K562 (cell line): Measurements from ENCODE around the gene CYP24A1.

Experiments
- CTCF ChIP-seq, 3 experiments: IDR thresholded peaks in 2 of 3; conservative IDR thresholded peaks in 1 of 3; 2 replicates each; pipeline ENCODE4 v1.5.1; 2011 to 2012; ENCODE audit warnings: low read length in 3 of 3, mild to moderate bottlenecking in 3 of 3, control low read depth in 2 of 3, improper control_type of control experiment in 1 of 3, inconsistent platforms in 1 of 3, low read depth in 1 of 3, mixed read lengths in 1 of 3, moderate library complexity in 1 of 3; ENCODE audit not compliant: insufficient read depth in 2 of 3
- EGR1 ChIP-seq: fragments of 450-650 bp; conservative IDR thresholded peaks from 2 replicates; pipeline ENCODE4 v1.6.1; 2017; ENCODE audit warnings: mild to moderate bottlenecking
- EZH2 ChIP-seq: IDR thresholded peaks from 2 replicates; pipeline ENCODE4 v1.6.1; 2012; ENCODE audit warnings: low read depth, mild to moderate bottlenecking, inconsistent platforms, low read length, borderline replicate concordance
- KLF1 ChIP-seq: fragments of 450-650 bp; IDR thresholded peaks from 2 replicates; pipeline ENCODE4 v1.6.1; 2016; ENCODE audit warnings: missing genetic modification characterization, missing compliant biosample characterization
- MXI1 ChIP-seq: IDR thresholded peaks from 2 replicates; pipeline ENCODE4 v1.6.1; 2011; ENCODE audit warnings: low read depth, mild to moderate bottlenecking, improper control_type of control experiment, low read length
- PTBP1 ChIP-seq: fragments of 200-400 bp; formaldehyde crosslinking; IDR thresholded peaks from 2 replicates; pipeline ENCODE4 v1.6.1; 2017; ENCODE audit warnings: low read depth, low read length
- USF1 ChIP-seq: sonication (generic); formaldehyde crosslinking; IDR thresholded peaks from 2 replicates; pipeline ENCODE4 v1.9.0; 2022; ENCODE audit warnings: mild to moderate bottlenecking, missing genetic modification reagents
- ZBED1 ChIP-seq: IDR thresholded peaks from 2 replicates; pipeline ENCODE4 v1.6.1; 2014

GRCh38 chr20:54223285-54223684 lies 49.5 kb upstream of the CYP24A1 start:
- TF ChIP-seq ZBED1 (no peak), KLF1 (no peak), MXI1 (no peak), USF1 (CRISPR knock-in tag) (no peak), EGR1 (no peak), PTBP1 (no peak), CTCF (IDR thresholded peaks at IDR 0.05 in 2 of 3, conservative IDR thresholded peaks at IDR 0.05 in 1 of 3; ENCODE audit: insufficient read depth in 2 of 3, low read depth in 1 of 3, low read length in 3 of 3) (no peak), EZH2 (no peak)
